ENCODE results near the gene CCDC182.

GRCh38 chr17:57726213-57726790 lies 18.8 kb downstream of the CCDC182 start:
- TF ChIP-seq POLR2A (IDR thresholded peaks at IDR 0.05) (no peak), CTCF (IDR thresholded peaks at IDR 0.05) (no peak), POLR2AphosphoS5 (IDR thresholded peaks at IDR 0.05) (no peak)

Data from transverse colon (tissue), 4 donors.